Vagina (tissue), 2 donors: Measurements from ENCODE around the gene TRAPPC14. TPM values are rescaled to one million over a fixed set of nuclear protein-coding genes. Genes with fewer than 3 reads are reported as not detected.
"Not testable (repeated sequence)": the region's sequence is repeated elsewhere in the genome, so short reads cannot be mapped to it uniquely, and the experiment has no call there.

ENCODE experiments used
- DNase-seq, 2 donors: peaks; one replicate each; pipeline ENCODE4 v3.0.0-alpha.2; 2017; ENCODE audit errors: extremely low spot score in 2 of 2
- H3K27ac ChIP-seq: fragments of 200-600 bp; sonication (generic); one replicate; pipeline ENCODE4 v1.5.1; 2019
- H3K27me3 ChIP-seq: fragments of 200-600 bp; sonication (generic); one replicate; pipeline ENCODE4 v1.5.1; 2019
- H3K36me3 ChIP-seq, 2 donors: fragments of 200-600 bp; sonication (generic); one replicate each; pipeline ENCODE4 v1.5.1; 2017 to 2019
- H3K4me1 ChIP-seq: fragments of 200-600 bp; sonication (generic); one replicate; pipeline ENCODE4 v1.5.1; 2019
- H3K4me3 ChIP-seq, 2 donors: fragments of 200-600 bp; sonication (generic); 1 replicate in 1 of 2; 2 replicates in 1 of 2; pipeline ENCODE4 v1.5.1; 2016 to 2019
- H3K9me3 ChIP-seq: fragments of 200-600 bp; sonication (generic); one replicate; pipeline ENCODE4 v1.5.1; 2019
- POLR2A ChIP-seq, 2 donors: fragments of 450-650 bp; IDR thresholded peaks; one replicate each; pipeline ENCODE4 v1.6.1; 2017; ENCODE audit warnings: antibody characterized with exemption in 2 of 2, mild to moderate bottlenecking in 2 of 2, moderate library complexity in 2 of 2
- POLR2AphosphoS5 ChIP-seq, 2 donors: sonication (generic); formaldehyde crosslinking; IDR thresholded peaks; one replicate each; pipeline ENCODE4 v1.9.0; 2017; ENCODE audit warnings: antibody characterized with exemption in 2 of 2, mild to moderate bottlenecking in 2 of 2, low read depth in 1 of 2; ENCODE audit not compliant: insufficient read depth in 1 of 2
- intact Hi-C: fragments of 100-400 bp; cut with DNase I; formaldehyde crosslinking; loops from one replicate; pipeline ENCODE4 v1.15.1; 2023
- total RNA-seq: library from RNA; depleted of rRNA; stranded (reverse); fragments of >200 nt; gene quantifications from one replicate; pipeline ENCODE4 v1.2.3, GENCODE V29; 2016
- TF ChIP-seq, protein P1 (sequence below), 3 experiments: fragments of 450-650 bp in 2 of 3; fragments of 200-600 bp in 1 of 3; sonication (generic) in 1 of 3; IDR thresholded peaks; one replicate each; pipeline ENCODE4 v1.5.1; 2017 to 2019; ENCODE audit warnings: antibody characterized with exemption in 3 of 3, mild to moderate bottlenecking in 2 of 3, moderate library complexity in 2 of 3

Gene TRAPPC14
- total RNA-seq, 1 donor from 2014 or later: 18.2 TPM

DNA sequence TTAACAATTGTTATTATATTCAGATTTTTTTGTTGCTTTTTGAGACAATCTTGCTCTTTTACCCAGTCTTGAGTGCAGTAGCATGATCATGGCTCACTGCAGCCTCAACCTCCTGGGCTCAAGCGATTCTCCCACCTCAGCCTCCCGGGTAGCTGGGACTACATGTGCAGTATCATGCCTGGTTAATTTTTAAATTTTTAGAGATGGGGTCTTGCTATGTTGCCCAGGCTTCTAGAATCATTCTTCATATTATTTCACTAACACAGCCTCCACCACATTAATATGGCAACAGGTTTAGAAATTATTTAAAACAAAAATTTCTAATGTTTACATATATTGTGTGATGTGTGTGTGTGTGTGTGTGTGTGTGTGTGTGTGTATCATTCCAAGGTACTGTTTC, 11.2 kb downstream of the TRAPPC14 start:
- no peak for TF ChIP-seq POLR2AphosphoS5 (IDR thresholded peaks at IDR 0.05; ENCODE audit: insufficient read depth in 1 of 2, low read depth in 1 of 2)
- Histone ChIP-seq H3K4me3 (no peak overlapping the region), H3K27ac (no peak overlapping the region), H3K9me3 (no peaks in the 10 kb centered on the region), H3K4me1 (peaks cover 13% of the 10 kb centered on the region), H3K27me3 (no peaks in the 10 kb centered on the region), H3K36me3 (no peaks in the 10 kb centered on the region)
- no peak for DNase-seq
- intact Hi-C loops: loop anchor here (10.0 kb wide), 1 partner anchor 48 kb away; no protein-coding TSS in a partner anchor

GRCh38 chr7:100146350-100146749, 12.2 kb downstream of the TRAPPC14 start:
- not testable (repeated sequence) for H3K36me3 ChIP-seq, H3K9me3 ChIP-seq, H3K27ac ChIP-seq, DNase-seq, H3K4me3 ChIP-seq, H3K27me3 ChIP-seq
- intact Hi-C loops: loop anchor here (10.0 kb wide), 1 partner anchor 48 kb away; no protein-coding TSS in a partner anchor
- peaks cover 13% of the 10 kb centered on the region for H3K4me1 ChIP-seq

DNA sequence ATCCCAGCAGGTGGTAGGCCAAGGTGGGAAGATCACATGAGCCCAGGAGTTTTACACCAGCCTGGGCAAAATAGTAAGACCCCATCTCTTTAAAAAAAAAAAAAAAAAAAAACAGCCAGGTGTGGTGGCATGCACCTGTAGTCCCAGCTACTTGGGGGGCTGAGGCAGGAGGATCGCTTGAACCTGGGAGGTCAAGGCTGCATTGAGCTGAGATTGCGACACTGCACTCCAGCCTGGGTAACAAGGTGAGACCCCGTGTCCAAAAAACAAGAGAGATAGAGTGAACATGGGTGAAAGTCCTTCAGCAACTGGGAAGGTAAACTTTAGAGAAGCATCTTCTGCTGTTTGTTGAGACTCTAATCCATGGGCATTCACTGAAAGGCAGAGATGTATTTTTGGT, 16.1 kb downstream of the TRAPPC14 start:
- Histone ChIP-seq H3K4me1 (no peaks in the 10 kb centered on the region), H3K9me3 (no peaks in the 10 kb centered on the region), H3K36me3 (no peaks in the 10 kb centered on the region), H3K27me3 (no peaks in the 10 kb centered on the region), H3K4me3 (no peak overlapping the region), H3K27ac (no peak overlapping the region)
- intact Hi-C loops: loop anchor here (10.0 kb wide), 1 partner anchor 52 kb away; no protein-coding TSS in a partner anchor
- TF ChIP-seq, protein P1, sequence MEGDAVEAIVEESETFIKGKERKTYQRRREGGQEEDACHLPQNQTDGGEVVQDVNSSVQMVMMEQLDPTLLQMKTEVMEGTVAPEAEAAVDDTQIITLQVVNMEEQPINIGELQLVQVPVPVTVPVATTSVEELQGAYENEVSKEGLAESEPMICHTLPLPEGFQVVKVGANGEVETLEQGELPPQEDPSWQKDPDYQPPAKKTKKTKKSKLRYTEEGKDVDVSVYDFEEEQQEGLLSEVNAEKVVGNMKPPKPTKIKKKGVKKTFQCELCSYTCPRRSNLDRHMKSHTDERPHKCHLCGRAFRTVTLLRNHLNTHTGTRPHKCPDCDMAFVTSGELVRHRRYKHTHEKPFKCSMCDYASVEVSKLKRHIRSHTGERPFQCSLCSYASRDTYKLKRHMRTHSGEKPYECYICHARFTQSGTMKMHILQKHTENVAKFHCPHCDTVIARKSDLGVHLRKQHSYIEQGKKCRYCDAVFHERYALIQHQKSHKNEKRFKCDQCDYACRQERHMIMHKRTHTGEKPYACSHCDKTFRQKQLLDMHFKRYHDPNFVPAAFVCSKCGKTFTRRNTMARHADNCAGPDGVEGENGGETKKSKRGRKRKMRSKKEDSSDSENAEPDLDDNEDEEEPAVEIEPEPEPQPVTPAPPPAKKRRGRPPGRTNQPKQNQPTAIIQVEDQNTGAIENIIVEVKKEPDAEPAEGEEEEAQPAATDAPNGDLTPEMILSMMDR (IDR thresholded peaks at IDR 0.05): no peak
- TF ChIP-seq POLR2AphosphoS5 (IDR thresholded peaks at IDR 0.05; ENCODE audit: insufficient read depth in 1 of 2, low read depth in 1 of 2) (no peak), POLR2A (IDR thresholded peaks at IDR 0.05) (no peak)
- DNase-seq: no peak

GRCh38 chr7:100141555-100141949, 17.0 kb downstream of the TRAPPC14 start:
- no peak for TF ChIP-seq POLR2AphosphoS5 (IDR thresholded peaks at IDR 0.05; ENCODE audit: insufficient read depth in 1 of 2, low read depth in 1 of 2)
- TF ChIP-seq POLR2A (IDR thresholded peaks at IDR 0.05): no peak
- TF ChIP-seq, protein P1 (IDR thresholded peaks at IDR 0.05): no peak
- H3K27me3 ChIP-seq: no peaks in the 10 kb centered on the region
- no peak overlapping the region for H3K4me3 ChIP-seq
- no peak for DNase-seq
- H3K27ac ChIP-seq: no peak overlapping the region
- no peaks in the 10 kb centered on the region for H3K4me1 ChIP-seq
- H3K9me3 ChIP-seq: no peaks in the 10 kb centered on the region
- no peaks in the 10 kb centered on the region for H3K36me3 ChIP-seq
- intact Hi-C loops: loop anchor here (10.0 kb wide), 1 partner anchor 53 kb away; no protein-coding TSS in a partner anchor

- Histone ChIP-seq H3K4me1 (no peaks in the 10 kb centered on the region), H3K4me3 (no peak overlapping the region), H3K27me3 (no peaks in the 10 kb centered on the region), H3K27ac (no peak overlapping the region), H3K36me3 (no peaks in the 10 kb centered on the region), H3K9me3 (no peaks in the 10 kb centered on the region)
- no peak for DNase-seq
- intact Hi-C loops: loop anchor here (10.0 kb wide), 1 partner anchor 77 kb away; the partner anchor contains the start of gene PVRIG
- TF ChIP-seq, protein P1 (IDR thresholded peaks at IDR 0.05): no peak
- no peak for TF ChIP-seq POLR2A (IDR thresholded peaks at IDR 0.05)
Observed at GRCh38 chr7:100137851-100138760, 20.4 kb downstream of the TRAPPC14 start.

GRCh38 chr7:100132697-100133151, 25.8 kb downstream of the TRAPPC14 start:
- Histone ChIP-seq H3K4me3 (no peak overlapping the region), H3K36me3 (no peaks in the 10 kb centered on the region), H3K27me3 (no peaks in the 10 kb centered on the region), H3K4me1 (peaks cover 21% of the 10 kb centered on the region), H3K27ac (no peak overlapping the region), H3K9me3 (no peaks in the 10 kb centered on the region)
- TF ChIP-seq, protein P1 (IDR thresholded peaks at IDR 0.05): peak; percentile 35 to 73 (median 51)
- TF ChIP-seq POLR2A (IDR thresholded peaks at IDR 0.05): no peak
- DNase-seq: no peak
- intact Hi-C loops: loop anchor here (10.0 kb wide), 1 partner anchor 82 kb away; the partner anchor contains the start of gene PVRIG
